HG03045 (cell line): ENCODE measurements around the gene SRSF3.
"Not testable (repeated sequence)": the region's sequence is repeated elsewhere in the genome, so short reads cannot be mapped to it uniquely, and the experiment has no call there.

Experiments used
- ATAC-seq: cut with Tn5 transposase; IDR thresholded peaks from one replicate; pipeline ENCODE4 v1.9.1; 2021; ENCODE audit warnings: mild to moderate bottlenecking, moderate library complexity; ENCODE audit not compliant: unreplicated experiment

The SRSF3 gene

GRCh38 chr6:36604090-36605060, 10.2 kb downstream of the SRSF3 start:
- no peak for ATAC-seq

- ATAC-seq, result no peak
Observed at GRCh38 chr6:36605143-36605542, 11.0 kb downstream of the SRSF3 start.

DNA sequence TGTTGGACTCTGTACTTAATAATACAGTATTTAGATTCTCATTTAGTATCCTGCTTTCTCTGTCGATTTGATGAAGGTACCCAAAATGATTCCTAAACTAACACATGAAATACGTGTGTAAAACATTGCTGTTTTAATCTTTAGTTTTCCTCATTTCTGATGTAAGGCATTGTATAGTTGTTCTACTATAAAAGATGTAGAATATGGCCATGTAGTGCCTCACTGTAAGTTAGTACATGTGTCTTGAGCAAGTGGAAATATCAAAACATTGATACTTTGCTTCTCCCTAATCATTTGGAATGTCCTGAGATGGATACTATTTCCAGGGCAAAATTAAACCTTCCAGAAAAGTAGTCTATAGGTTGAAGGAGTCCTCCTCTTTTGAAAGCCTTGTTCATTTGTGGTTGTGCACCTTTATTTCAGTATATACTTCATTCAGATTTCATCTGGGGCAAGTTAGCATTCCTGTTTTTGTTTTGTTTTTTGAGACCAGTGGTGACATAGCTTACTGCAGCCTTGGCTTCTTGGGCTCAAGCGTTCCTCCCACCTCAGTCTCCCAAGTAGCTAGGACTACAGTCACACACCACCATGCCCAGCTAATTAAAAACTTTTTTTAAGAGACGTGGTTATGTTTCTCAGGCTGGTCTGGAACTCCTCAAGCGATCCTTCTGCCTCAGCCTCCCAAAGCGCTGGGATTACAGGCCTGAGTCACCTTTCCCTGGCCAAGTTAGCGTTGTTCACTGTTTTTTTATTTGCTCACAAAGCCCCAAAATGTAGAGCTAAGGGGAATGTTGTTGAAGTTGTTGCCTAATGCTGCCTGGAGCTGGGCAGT, 11.6 kb downstream of the SRSF3 start:
- ATAC-seq, result no peak

DNA sequence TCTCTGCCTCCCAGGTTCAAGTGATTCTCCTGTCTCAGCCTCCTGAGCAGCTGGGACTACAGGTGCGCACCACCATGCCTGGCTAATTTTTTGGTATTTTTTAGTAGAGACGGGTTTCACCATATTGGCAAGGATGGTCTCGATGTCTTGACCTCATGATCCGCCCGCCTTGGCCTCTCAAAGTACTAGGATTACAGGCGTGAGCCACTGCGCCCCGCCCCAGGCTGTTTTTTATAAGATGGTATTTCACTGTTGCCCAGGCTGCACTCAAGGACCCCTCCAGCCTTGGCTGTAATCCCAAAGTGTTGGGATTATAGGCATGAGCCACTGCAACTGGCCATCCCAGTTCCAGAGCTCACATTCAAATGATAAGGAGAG, 13.1 kb downstream of the SRSF3 start:
- ATAC-seq, result not testable (repeated sequence)

DNA sequence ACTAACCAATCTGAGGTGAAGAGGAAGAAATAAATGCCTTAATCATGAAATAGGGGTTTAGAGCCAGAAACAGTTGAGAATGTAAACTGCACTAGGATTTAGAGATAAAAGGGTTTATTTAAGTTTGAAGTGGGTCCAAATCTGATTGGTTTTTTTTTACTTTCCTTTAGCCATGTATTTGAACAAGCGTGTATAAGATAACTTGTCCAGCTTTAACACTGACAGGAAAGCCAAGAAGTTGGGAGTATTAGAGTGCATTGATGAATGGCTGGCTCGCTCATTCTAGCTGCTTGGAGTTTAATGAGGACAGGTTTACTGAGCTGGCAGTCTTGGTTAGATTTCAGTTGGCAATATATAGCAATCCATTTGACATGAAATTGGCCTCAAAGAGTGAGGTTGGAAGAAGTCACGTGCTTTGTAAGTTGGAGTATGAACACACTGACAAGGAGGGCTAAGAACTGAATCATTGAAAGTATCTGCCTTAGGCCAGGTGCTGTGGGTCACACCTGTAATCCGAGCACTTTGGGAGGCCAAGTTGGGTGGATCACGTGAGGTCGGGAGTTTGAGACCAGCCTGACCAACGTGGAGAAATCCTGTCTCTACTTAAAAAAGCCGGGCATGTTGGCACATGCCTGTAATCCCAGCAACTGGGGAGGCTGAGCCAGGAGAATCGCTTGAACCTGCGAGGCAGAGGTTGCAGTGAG, 13.7 kb downstream of the SRSF3 start:
- ATAC-seq, result no peak

GRCh38 chr6:36608788-36609563, 14.8 kb downstream of the SRSF3 start:
- ATAC-seq, result no peak

GRCh38 chr6:36609582-36609981, 15.4 kb downstream of the SRSF3 start:
- no peak for ATAC-seq

DNA sequence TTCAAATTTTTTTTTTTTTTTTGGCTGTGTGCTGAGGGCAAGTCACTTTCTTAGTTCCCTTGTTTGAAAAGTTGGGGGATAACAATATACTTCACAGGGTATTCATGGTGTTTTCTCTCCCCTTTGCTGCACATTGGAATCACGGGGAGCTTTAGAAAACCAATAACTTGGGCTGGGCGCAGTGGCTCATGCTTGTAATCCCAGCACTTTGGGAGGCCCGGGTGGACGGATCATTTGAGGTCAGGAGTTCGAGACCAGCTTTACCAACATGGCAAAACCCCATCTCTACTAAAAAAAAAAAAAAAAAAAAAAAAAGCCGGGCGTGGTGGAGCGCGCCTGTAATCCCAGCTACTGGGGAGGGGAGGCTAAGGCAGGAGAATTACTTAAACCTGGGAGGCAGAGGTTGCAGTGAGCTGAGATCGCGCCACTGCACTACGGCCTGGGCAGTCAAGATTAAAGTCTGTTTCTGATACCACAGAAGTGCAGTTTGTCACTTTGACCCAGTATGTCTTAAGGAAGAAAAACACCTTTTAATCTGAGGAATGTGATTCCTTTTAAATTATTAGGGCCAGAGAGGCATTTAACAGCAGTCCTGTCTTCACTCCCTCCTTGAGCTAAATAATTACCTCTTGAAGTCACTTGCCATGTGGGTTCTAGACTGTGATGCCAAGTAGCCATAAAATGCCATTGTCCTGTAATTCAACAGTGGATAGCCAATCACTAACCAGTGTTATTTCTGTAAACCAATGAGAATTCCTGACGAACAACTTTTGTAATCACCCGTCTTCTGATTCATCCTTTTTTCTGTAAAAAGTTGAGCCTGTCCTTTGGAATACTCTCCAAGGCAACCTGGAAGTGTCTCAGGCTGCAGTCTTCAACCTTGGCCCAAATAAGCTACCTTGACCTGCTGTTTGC, 16.1 kb downstream of the SRSF3 start:
- no peak for ATAC-seq

- ATAC-seq, result no peak
Observed at GRCh38 chr6:36610956-36611336, 16.8 kb downstream of the SRSF3 start.

DNA sequence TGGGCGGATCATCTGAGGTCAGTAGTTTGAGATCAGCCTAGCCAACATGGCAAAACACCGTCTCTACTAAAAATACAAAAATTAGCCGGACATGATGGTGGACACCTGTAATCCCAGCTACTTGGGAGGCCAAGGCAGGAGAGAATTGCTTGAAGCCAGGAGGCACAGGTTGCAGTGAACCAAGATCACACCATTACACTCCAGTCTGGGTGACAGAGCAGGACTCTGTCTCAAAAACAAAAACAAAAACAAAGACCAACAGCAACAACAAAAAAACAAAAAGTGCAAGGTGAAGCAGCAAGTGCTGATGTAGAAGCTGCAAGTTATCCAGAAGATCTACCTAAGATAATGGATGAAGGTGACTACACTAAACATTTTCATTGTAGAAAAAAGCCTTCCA, 17.5 kb downstream of the SRSF3 start:
- ATAC-seq, result not testable (repeated sequence)

DNA sequence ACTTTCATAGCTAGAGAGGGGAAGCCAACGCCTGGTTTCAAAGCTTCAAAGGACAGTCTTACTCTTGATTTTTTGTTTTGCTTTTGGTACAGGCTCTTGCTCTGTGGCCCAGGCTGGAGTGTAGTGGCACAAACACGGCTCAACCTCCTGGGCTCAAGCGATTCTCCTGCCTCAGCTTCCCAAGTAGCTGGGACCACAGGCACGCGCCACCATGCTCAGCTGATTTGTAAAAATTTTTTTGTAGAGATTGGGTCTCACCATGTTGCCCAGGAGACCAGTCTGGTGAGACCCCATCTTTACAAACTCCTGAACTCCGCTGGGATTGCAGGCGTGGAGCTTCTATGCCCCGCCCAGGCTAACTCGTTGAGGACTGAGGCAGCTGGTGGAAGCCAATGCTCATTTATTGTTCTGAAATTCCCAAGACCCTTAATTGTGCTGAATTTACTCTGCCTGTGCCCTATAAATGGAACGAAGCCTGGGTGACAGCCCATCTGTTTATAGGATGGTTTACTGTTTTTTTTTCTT, 18.0 kb downstream of the SRSF3 start:
- ATAC-seq, result no peak

DNA sequence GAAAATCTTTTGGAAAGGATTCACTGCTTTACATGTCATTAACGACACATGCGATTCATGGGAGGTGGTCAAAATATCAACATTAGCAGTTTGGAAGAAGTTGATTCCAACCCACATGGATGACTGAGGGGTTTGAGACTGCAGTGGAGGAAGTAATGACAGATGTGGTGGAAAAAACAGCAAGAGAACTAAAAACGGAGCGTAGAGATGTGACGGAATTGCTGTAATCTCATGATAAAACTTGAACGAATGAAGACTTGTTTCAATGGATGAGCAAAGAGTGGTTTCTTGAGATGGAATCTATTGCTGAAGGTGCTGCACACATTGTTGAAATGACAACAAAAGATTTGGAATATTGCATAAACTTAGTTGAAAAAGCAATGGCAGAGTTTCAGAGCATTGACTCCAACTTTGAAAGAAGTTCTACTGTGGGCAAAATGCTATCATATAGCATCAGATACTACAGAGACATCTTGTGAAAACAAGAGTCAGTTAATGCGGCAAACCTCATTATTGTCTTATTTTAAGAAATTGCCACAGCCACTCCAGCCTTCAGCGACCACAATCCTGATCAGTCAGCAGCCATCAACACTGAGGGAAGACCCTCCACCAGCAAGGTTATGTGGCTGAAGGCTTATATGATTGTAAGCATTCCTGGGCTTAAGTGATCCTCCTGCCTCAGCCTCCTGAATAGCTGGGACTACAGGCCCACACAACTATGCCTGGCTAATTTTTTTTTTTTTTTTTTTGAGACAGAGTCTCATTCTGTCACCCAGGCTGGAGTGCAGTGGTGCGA, 19.2 kb downstream of the SRSF3 start:
- ATAC-seq, result no peak

DNA sequence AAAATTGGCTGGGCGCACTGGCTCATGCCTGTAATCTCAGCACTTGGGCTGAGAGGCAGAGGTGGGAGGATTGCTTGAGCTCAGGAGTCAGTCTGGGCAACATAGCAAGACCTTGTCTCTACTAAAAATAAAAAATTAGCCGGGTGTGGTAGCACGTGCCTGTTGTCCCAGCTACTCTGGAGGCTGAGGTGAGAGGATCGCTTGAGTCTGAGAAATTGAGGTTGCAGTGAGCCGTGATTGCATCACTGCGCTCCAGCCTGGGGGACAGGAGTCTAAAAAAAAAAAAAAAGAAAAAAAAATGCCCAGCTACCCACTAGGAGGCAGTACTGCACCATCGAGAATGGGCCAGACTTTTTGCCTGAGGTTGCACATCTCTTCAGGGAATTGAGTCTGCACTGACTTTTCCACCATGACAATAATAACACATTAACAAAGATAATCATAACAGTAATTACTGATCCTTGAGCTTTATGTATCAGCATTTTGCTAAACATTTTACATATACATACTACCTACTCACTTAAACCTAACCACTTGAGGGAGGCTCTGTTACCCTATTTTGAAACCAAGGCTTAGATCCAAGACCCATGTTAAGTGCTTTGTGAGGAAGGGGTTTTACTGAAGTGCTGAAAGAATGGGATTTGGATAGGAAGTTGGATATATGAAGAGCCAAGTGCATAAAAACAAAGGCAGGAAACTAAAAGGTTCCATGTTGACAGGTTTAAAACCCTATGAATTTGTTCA, 21.0 kb downstream of the SRSF3 start:
- no peak for ATAC-seq

- no peak for ATAC-seq
Observed at GRCh38 chr6:36616893-36617521, 22.8 kb downstream of the SRSF3 start.

DNA sequence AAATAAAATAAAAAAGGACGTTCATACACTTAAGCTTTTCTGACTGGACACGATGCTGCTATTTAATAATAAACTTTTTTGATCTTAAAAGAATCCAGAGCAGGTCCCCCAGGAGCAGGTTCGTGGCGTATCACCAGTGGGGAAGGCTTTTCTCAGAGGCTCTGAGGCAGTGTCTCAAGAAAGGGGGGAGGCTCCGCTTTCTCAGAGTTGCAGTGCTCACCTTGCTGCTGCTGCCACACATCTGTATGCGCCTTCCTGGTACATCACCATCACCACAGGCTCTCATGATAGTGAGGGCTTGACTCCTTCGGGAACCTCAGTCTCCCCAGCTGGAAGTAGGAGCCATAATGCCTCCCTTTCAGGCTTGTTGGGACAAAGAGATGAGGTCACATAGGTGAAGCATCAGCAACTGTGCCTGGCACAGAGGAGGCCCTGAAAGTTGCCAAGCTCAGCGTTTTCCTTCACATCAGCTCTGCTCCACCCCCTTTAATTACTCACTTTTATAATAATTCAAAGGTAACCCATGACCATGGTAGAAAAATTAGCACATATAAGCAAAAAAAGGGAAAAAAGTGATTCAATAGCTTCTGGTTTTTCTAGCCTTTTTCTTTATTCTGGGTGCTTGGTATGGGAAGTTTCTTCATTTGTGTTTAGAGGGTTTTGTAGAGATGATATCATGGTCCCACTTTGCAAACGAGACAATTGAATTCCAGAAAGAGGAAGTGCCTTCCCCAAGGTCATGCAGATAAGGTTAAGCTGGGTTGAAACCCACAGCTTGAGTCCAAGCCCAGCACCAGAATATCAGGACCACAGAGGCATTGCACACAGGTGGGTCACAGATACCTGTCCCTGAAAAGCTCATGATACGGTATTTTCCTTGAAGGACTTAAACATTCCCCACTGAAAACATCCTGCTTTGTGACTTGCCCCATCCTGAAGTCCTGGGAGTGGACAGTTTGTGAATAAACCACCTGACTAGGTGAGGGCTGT, 24.5 kb downstream of the SRSF3 start:
- ATAC-seq, result no peak

GRCh38 chr6:36621371-36621855, 27.3 kb downstream of the SRSF3 start:
- ATAC-seq, result no peak
